Suprapubic skin (tissue), 3 donors: Measurements from ENCODE around the gene DEPDC5.

Source experiments
- CTCF ChIP-seq, 2 donors: fragments of 200-600 bp in 1 of 2; fragments of 450-650 bp in 1 of 2; sonication (generic) in 1 of 2; IDR thresholded peaks; one replicate each; pipeline ENCODE4 v1.5.1; 2016 to 2019; ENCODE audit warnings: antibody characterized with exemption in 2 of 2, mild to moderate bottlenecking in 1 of 2, moderate library complexity in 1 of 2
- POLR2A ChIP-seq, 2 donors: fragments of 450-650 bp; IDR thresholded peaks; one replicate each; pipeline ENCODE4 v1.6.1; 2017; ENCODE audit warnings: antibody characterized with exemption in 2 of 2, mild to moderate bottlenecking in 2 of 2, moderate library complexity in 2 of 2

GRCh38 chr22:31938296-31938695 lies 184.5 kb downstream of the DEPDC5 start:
- TF ChIP-seq CTCF (IDR thresholded peaks at IDR 0.05) (no peak), POLR2A (IDR thresholded peaks at IDR 0.05) (no peak)
